ENCODE measurements around the gene SLIT2.

DNA sequence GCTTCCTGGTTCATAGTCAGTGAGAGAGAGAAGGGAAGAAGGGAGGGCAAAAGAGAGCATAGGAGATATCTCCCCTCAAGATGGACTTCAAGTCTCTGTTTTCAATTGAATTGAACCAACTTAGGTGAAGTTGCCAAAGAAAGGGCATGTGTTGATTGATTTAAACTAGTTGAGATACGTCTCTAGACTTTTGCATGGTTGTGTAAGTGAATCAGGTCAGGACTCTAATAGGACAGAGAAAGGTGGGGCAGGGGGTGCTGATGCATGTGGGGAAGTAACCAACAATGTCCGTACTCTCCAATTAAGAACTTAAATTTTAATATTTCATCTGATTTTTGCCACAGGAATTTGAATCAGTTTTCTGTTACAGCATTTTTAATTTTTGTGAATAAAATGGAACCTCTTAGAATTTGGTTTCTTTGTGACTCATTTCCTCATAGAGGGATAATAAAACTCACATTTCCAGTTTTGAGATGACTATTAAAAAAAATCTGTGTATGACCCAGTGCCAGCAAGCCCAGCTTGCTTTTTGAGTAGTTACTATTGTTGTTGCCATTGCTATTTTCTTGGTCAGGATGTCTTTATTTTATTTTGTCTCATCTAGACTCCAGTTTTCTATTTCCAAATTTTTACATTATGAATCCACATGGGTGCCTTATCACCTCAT is 37.3 kb downstream of the SLIT2 start:
- TF ChIP-seq SUZ12 (IDR thresholded peaks at IDR 0.05; ENCODE audit: extremely low read depth, insufficient read depth, insufficient read length): no peak
- TF ChIP-seq ZNF274 (IDR thresholded peaks at IDR 0.05; ENCODE audit: low read depth, low read length): no peak
